K562 (cell line): ENCODE data around the gene POGZ.

Experiments used
- ATF7 ChIP-seq: fragments of 450-650 bp; IDR thresholded peaks from 2 replicates; pipeline ENCODE4 v1.7.1; 2014; ENCODE audit warnings: mild to moderate bottlenecking, moderate library complexity
- BHLHE40 ChIP-seq: IDR thresholded peaks from 2 replicates; pipeline ENCODE4 v1.6.1; 2011; ENCODE audit warnings: low read length, improper control_type of control experiment
- CC2D1A ChIP-seq: fragments of 450-650 bp; IDR thresholded peaks from 2 replicates; pipeline ENCODE4 v1.6.1; 2017; ENCODE audit warnings: mild to moderate bottlenecking
- CREB3 ChIP-seq: fragments of 450-650 bp; conservative IDR thresholded peaks from 2 replicates; pipeline ENCODE4 v1.6.1; 2016; ENCODE audit warnings: missing genetic modification characterization, low read depth, mild to moderate bottlenecking, missing compliant biosample characterization, moderate library complexity
- EZH2 ChIP-seq: IDR thresholded peaks from 2 replicates; pipeline ENCODE4 v1.6.1; 2012; ENCODE audit warnings: low read depth, mild to moderate bottlenecking, inconsistent platforms, low read length, borderline replicate concordance
- POLR2A ChIP-seq: fragments of 450-650 bp; conservative IDR thresholded peaks from 2 replicates; pipeline ENCODE4 v1.6.1; 2016
- RAD21 ChIP-seq, 2 experiments: fragments of 250-450 bp in 1 of 2; fragments of 450-650 bp in 1 of 2; sonication (Bioruptor Pico) in 1 of 2; formaldehyde crosslinking in 1 of 2; IDR thresholded peaks in 1 of 2; conservative IDR thresholded peaks in 1 of 2; 2 replicates each; pipeline versions ENCODE4 v1.4.0 to v1.8.0; 2020 to 2022; ENCODE audit warnings: mild to moderate bottlenecking in 2 of 2, moderate library complexity in 1 of 2
- ZNF143 ChIP-seq: sonication (generic); formaldehyde crosslinking; IDR thresholded peaks from 2 replicates; pipeline ENCODE4 v1.9.0; 2022; ENCODE audit warnings: mild to moderate bottlenecking, missing genetic modification reagents

DNA sequence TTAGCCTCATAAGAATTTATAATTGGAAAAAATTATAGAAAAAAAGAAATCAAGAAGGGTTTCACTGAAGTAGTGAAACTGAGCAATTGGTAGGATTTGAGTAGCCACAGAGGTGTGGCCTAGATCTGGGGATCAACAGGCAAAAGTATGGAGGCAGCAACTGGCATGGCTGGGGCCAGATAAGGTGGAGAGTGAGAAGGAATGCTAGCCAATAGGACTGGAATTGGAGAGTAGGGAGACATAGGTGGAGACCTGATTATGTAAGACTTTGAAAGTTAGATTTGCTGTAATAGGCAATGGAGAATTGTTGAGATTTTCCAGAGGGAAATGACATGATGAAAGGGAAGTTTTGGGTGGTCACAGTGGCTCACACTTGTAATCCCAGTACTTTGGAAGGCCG lies 27.3 kb upstream of the POGZ start:
- TF ChIP-seq RAD21 (CRISPR knock-in tag; conservative IDR thresholded peaks at IDR 0.05 in 1 of 2, IDR thresholded peaks at IDR 0.05 in 1 of 2) (no peak), BHLHE40 (no peak), ZNF143 (no peak), CREB3 (no peak), ATF7 (no peak), EZH2 (no peak), POLR2A (no peak), CC2D1A (no peak)
